Adipose tissue (tissue), 3 donors: ENCODE results near the gene CNTN4. TPM values are rescaled to one million over a fixed set of nuclear protein-coding genes. Genes with fewer than 3 reads are reported as not detected.

Experiments used
- H3K27ac ChIP-seq: one replicate; pipeline ENCODE4 v1.5.1; 2013; ENCODE audit warnings: low read depth, low read length
- WGBS, 3 donors: extraction: QIAGEN DNeasy Blood & Tissue Kit; methylation state at CpG; one replicate each; pipeline ENCODE4 v1.1.7; 2013; 5-methylcytosine and 5-hydroxymethylcytosine counted together
- polyA plus RNA-seq, 3 donors: library from polyadenylated mRNA; stranded (reverse); fragments of 200-250 nt; gene quantifications; one replicate each; pipeline ENCODE4 v1.2.3, GENCODE V29; 2013
- donor health status: healthy with polysubstance abuse.
- donor health status: Bipolar disorder and iron deficiency.
- donor health status: healthy.

The CNTN4 gene
- polyA plus RNA-seq, 3 donors = 1.0 to 5.2 (median 1.7) TPM

DNA sequence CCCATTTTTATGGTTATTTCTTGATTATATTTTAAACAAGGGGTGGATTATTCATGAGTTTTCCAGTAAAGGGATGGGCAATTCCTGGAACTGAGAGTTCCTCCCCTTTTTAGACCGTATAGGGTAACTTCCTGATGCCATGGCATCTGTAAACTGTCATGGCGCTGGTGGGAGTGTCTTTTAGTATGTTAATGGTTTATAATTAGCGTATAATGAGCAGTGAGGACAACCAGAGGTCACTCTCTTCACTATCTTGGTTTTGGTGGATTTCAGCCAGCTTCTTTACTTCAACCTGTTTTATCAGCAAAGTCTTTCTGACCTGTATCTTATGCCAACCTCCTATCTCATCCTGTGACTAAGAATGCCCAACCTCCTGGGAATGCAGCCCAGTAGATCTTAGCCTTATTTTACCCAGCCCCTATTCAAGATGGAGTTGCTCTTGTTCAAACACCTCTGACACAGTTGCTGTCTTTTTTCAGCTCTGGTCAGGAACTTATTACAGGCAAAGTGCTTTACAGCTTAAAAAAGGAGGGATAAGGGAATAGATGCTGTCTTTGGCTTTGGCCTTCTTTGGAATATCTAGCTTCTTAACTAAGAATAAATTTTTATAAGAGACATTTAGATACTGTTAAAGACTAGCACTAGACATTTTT is 257.8 kb downstream of the CNTN4 start:
- H3K27ac ChIP-seq = no peak overlapping the region
- WGBS, 3 donors = 72 to 76% (median 73%) methylated on average over 3 of the region's 3 CpGs

DNA sequence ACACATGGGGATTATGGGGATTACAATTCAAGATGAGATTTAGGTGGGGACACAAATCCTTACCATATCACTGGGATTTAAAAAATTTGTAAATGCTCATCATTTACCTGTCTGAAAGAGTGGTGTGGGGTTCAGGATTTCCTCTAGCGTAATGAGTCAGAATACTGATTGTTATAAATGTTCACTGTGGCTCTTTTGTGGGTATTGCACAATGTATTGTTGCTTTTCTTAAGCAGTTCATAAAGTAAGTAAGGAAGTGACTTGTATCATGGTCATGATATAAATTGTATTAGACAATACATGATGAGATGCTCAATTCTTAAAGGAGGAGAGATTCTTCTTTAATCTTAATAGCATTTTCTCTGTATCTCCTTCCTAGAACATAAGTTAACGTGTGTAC is 262.1 kb downstream of the CNTN4 start:
- no peak overlapping the region for H3K27ac ChIP-seq
- WGBS, 3 donors = 78 to 87% (median 79%) methylated on average over 2 of the region's 2 CpGs

DNA sequence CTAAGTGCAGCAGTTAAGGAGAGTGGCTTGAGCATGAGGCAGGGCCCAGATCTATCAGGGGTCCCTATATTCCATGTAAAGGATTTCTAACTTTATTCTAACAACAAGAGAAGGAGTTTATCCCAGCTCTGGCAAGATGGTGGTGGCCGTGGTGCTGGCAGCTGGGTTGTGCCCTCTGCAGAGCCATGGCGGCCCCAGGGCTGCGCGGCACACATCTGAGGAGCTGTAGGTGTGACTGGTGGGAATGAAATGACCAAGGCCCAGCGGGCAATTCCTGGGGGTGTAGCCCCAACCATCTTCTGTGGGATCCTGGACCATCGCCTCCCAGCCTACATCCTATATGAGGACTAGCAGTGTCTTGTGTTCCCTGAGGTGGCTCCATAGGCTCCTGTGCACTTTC is 263.5 kb downstream of the CNTN4 start:
- 86 to 95% (median 94%) methylated on average over 6 of the region's 6 CpGs for WGBS, 3 donors
- no peak overlapping the region for H3K27ac ChIP-seq

DNA sequence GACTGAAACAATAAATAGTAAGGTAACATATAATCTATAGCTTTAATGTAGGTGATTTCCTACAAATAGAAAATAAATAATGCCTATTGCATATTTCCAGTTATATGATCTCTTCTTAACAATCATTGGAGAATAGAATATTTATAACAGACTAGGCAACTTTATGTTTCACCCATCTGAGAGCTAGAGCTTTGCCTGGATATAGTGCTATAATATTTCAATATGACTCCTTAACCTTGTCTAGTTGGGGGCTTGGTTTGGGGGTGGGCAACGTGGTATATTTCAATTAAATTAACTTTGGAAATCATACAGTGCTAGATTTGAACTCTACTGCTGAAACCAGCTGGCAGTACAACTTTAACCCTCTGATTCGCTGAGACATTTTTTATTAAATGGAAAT is 265.2 kb downstream of the CNTN4 start:
- no peak overlapping the region for H3K27ac ChIP-seq
- WGBS, 3 donors = 65 to 71% (median 69%) methylated on average over 2 of the region's 2 CpGs

GRCh38 chr3:2370317-2370716 is 271.7 kb downstream of the CNTN4 start:
- H3K27ac ChIP-seq = no peak overlapping the region

GRCh38 chr3:2372306-2372705 is 273.6 kb downstream of the CNTN4 start:
- H3K27ac ChIP-seq = no peak overlapping the region
- 56 to 70% (median 63%) methylated on average over 1 of the region's 1 CpG for WGBS, 3 donors

DNA sequence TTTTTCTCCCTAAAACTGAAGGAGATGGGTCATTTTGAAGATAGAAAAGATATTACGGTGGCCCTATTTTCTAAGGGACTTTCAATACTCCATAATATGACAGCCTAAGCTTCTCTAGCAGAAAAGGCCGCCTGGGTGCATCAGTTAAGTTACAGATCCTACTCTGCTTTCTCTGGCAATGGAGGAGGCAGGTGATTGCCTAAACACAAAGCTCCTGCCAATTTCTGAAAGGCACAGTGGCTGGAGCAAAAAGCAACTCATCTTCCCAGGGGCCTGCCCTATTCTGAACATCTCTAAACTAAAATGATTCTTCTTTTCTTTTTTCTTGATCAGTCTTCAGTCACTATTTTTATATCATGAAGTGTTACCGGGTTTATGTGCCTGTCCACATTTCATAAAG is 276.7 kb downstream of the CNTN4 start:
- 57 to 88% (median 80%) methylated on average over 3 of the region's 3 CpGs for WGBS, 3 donors
- H3K27ac ChIP-seq = no peak overlapping the region

GRCh38 chr3:2377281-2377680 is 278.6 kb downstream of the CNTN4 start:
- H3K27ac ChIP-seq = no peak overlapping the region
- WGBS, 3 donors = 38 to 44% (median 43%) methylated on average over 1 of the region's 1 CpG

GRCh38 chr3:2390926-2391532 is 292.4 kb downstream of the CNTN4 start:
- no peak overlapping the region for H3K27ac ChIP-seq
- 49 to 64% (median 59%) methylated on average over 2 of the region's 2 CpGs for WGBS, 3 donors

GRCh38 chr3:2391896-2392295 is 293.2 kb downstream of the CNTN4 start:
- 78 to 87% (median 78%) methylated on average over 4 of the region's 4 CpGs for WGBS, 3 donors
- no peak overlapping the region for H3K27ac ChIP-seq

GRCh38 chr3:2392981-2393380 is 294.3 kb downstream of the CNTN4 start:
- 81 to 89% (median 82%) methylated on average over 3 of the region's 3 CpGs for WGBS, 3 donors
- no peak overlapping the region for H3K27ac ChIP-seq

- WGBS, 3 donors = 65 to 93% (median 88%) methylated on average over 1 of the region's 1 CpG
- H3K27ac ChIP-seq = no peak overlapping the region
These were observed 316.4 kb downstream of the CNTN4 start for GRCh38 chr3:2415083-2415482.

GRCh38 chr3:2420919-2421318 is 322.3 kb downstream of the CNTN4 start:
- H3K27ac ChIP-seq = no peak overlapping the region
- 41 to 74% (median 72%) methylated on average over 3 of the region's 3 CpGs for WGBS, 3 donors

GRCh38 chr3:2423143-2423542 is 324.5 kb downstream of the CNTN4 start:
- H3K27ac ChIP-seq = no peak overlapping the region
- 64 to 87% (median 78%) methylated on average over 3 of the region's 3 CpGs for WGBS, 3 donors

DNA sequence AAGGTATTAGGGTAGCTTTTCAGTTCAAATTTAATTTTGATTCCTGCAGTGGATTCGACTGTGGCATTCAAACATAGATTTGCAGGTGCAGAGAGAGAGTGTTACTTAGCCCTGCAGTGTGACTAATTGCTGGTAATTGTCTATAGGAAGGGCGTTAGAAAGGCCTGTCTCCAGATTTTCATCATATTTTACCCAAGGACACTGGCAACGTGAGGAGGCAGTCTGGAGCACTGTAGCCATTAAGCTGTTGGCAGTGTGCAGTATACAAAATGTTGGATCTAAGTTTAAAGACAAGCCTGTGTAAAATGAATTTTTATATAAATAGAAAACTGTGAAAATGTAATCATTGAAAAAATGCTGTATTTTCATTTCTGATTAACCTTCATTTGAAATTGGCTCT is 342.9 kb downstream of the CNTN4 start:
- WGBS, 3 donors = 30 to 68% (median 61%) methylated on average over 3 of the region's 3 CpGs
- no peak overlapping the region for H3K27ac ChIP-seq

- whole genome bisulfite sequencing, 3 donors = 71 to 80% (median 78%) methylated on average over 3 of the region's 3 CpGs
- no peak overlapping the region for H3K27ac ChIP-seq
These were observed 347.5 kb downstream of the CNTN4 start for GRCh38 chr3:2446146-2446545.

DNA sequence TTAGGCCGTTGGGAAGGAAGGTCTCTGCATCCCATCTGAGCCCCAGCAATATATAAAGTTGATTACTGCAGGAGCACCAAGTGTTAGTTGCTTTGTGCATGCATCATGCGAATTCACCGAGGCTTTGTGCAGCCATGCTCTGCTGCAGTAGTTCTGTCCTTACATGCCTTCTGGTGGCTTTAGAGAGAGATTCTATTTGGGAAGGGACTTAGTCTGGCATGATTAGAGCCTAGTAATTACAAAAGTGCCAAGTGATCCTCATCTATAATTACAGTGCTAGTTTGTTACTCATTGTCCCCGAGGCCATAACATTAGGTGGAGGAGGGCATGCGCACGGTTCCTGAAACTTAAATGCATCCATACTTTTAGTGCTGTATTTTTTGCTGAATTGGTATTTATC is 353.6 kb downstream of the CNTN4 start:
- 62 to 84% (median 75%) methylated on average over 6 of the region's 6 CpGs for WGBS, 3 donors

GRCh38 chr3:2454865-2455264 is 356.2 kb downstream of the CNTN4 start:
- H3K27ac ChIP-seq = no peak overlapping the region

More for the DNA sequence above, 353.6 kb downstream of the CNTN4 start:
- H3K27ac ChIP-seq = no peak overlapping the region

DNA sequence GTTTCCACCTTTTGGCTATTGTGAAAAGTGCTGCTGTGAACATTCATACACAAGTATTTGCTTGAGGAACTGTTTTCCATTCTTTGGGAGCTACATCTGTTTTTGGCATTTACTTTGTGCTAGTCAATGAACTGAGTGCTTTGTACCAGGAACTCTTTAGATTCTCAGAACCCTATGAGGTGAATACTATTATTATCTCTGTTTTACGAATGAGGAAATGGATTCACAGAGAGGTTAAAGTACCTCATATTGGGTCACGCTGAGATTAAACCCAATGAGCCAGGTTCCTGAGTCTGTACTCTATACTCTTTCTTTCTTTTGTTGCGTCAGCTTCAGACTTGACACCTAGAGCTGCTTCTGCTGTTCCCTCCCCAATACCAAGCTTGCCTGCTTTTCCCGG is 358.1 kb downstream of the CNTN4 start:
- H3K27ac ChIP-seq = no peak overlapping the region
- WGBS, 3 donors = 84 to 91% (median 88%) methylated on average over 4 of the region's 4 CpGs

More at GRCh38 chr3:2454865-2455264, 356.2 kb downstream of the CNTN4 start:
- WGBS, 3 donors = 54 to 65% (median 65%) methylated on average over 2 of the region's 2 CpGs

DNA sequence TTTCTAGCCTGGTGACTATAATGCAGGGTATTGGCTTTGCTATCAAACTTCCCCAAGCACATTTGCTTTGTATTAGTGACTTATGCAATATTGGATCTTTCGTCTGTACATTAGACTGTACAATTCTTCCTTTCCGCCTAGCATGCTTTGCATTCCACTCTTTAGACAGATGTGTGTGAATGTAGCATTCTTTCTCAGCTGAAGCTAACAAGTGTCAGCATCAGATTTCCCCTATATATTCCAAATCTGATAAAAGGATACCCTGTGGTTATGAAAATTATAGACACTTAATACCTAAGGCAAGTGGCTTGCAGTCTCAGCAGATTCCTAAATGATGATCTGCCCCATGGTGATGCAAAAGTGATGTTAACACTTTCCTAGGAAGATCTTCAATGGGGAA is 360.1 kb downstream of the CNTN4 start:
- 67 to 88% (median 84%) methylated on average over 2 of the region's 2 CpGs for WGBS, 3 donors
- H3K27ac ChIP-seq = no peak overlapping the region
